Activated B cell treated with CpG ODN at 0.5 μM for 24 hours (primary cell): ENCODE data around the gene ERAP2. TPM values are rescaled to one million over a fixed set of nuclear protein-coding genes. Genes with fewer than 3 reads are reported as not detected.

Experiments used
- ATAC-seq: fragments of 200-7000 bp; cut with Tn5 transposase; one replicate; pipeline ENCODE4 v1.10.0; 2021; ENCODE audit warnings: low read depth, mild to moderate bottlenecking, moderate library complexity
- CTCF ChIA-PET: fragments of 350-600 bp; sonication (Branson Sonifier 250); formaldehyde crosslinking; loops from one replicate; lab custom pipeline; 2021; ENCODE audit warnings: antibody characterized with exemption; lab: Charles Lee
- POLR2A ChIA-PET: fragments of 350-600 bp; sonication (Branson Sonifier 250); formaldehyde crosslinking; loops from one replicate; lab custom pipeline; 2021; ENCODE audit warnings: antibody characterized with exemption; lab: Charles Lee
- DNase-seq: peaks from one replicate; pipeline ENCODE4 v3.0.0; 2022
- H3K27ac Mint-ChIP-seq: one replicate; pipeline ENCODE4 v1.8.0; 2020; ENCODE audit warnings: mixed read lengths
- H3K27me3 Mint-ChIP-seq: one replicate; pipeline ENCODE4 v1.8.0; 2021; ENCODE audit warnings: mixed read lengths
- H3K36me3 Mint-ChIP-seq: one replicate; pipeline ENCODE4 v1.8.0; 2021; ENCODE audit warnings: low read depth, mixed read lengths
- H3K4me1 Mint-ChIP-seq: one replicate; pipeline ENCODE4 v1.8.0; 2021; ENCODE audit warnings: mixed read lengths
- H3K4me3 Mint-ChIP-seq: one replicate; pipeline ENCODE4 v1.8.0; 2020; ENCODE audit warnings: mild to moderate bottlenecking, mixed read lengths
- H3K9me3 Mint-ChIP-seq: one replicate; pipeline ENCODE4 v1.8.0; 2020; ENCODE audit warnings: mixed read lengths
- intact Hi-C: fragments of 100-400 bp; cut with micrococcal nuclease; formaldehyde crosslinking; loops from one replicate; pipeline ENCODE4 v1.15.1; 2024
- total RNA-seq: library from RNA; stranded (reverse); gene quantifications from 2 replicates; pipeline ENCODE4 v1.2.3, GENCODE V29; 2022
- TF ChIP-seq, protein P1 (sequence below): fragments of 200-600 bp; IDR thresholded peaks from one replicate; pipeline ENCODE4 v1.8.0; 2022; ENCODE audit warnings: antibody characterized with exemption, mild to moderate bottlenecking

Gene ERAP2, protein sequence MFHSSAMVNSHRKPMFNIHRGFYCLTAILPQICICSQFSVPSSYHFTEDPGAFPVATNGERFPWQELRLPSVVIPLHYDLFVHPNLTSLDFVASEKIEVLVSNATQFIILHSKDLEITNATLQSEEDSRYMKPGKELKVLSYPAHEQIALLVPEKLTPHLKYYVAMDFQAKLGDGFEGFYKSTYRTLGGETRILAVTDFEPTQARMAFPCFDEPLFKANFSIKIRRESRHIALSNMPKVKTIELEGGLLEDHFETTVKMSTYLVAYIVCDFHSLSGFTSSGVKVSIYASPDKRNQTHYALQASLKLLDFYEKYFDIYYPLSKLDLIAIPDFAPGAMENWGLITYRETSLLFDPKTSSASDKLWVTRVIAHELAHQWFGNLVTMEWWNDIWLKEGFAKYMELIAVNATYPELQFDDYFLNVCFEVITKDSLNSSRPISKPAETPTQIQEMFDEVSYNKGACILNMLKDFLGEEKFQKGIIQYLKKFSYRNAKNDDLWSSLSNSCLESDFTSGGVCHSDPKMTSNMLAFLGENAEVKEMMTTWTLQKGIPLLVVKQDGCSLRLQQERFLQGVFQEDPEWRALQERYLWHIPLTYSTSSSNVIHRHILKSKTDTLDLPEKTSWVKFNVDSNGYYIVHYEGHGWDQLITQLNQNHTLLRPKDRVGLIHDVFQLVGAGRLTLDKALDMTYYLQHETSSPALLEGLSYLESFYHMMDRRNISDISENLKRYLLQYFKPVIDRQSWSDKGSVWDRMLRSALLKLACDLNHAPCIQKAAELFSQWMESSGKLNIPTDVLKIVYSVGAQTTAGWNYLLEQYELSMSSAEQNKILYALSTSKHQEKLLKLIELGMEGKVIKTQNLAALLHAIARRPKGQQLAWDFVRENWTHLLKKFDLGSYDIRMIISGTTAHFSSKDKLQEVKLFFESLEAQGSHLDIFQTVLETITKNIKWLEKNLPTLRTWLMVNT
- 63.1 and 80.9 TPM in 2 replicates for total RNA-seq

DNA sequence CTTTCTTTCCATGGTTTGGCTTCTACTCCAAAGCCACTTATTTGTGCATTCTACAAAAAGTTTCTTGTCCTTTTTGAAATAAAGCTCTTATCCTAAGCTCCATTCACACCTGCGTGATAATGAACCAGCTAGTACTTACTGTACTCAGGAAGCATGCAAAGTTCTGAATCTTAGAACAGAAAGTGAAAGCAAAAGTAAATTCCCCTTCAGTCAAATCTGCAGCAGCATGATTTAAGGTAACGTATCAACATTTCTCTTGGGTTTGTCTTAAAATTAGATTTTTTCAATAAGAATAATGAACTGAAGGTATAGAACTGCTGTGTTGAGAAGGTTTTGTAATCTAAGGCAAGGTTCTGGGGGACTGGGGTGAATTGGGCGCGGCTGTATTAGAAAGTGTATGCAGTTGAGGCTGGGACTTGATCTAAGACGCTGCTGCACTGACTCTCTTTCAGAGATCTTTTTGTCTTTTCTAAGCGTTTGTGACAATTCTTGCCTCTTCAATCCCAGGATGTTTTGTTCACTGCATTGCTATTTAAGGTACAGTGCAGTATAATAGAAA is at the start of gene ERAP2:
Gene ERAP2 (plus strand): TSS at position 209 of the 559 bp plus-strand sequence. CDS start 3,186 bp downstream, outside the sequence.
- ChIA-PET CTCF (interaction anchor here (0.8 to 3.8 kb wide), 6 partner anchors 7 to 62 kb away, joined by 3 to 19 read pairs (median 5); no protein-coding TSS in a partner anchor), POLR2A (interaction anchor here (0.7 to 3.3 kb wide), 14 partner anchors 9 to 307 kb away, joined by 3 to 40 read pairs (median 5); partner anchors contain the start of genes ERAP1, LNPEP and RIOK2)
- DNase-seq (no peak), ATAC-seq (peak; percentile 53)
- Mint-ChIP-seq H3K27me3 (no peaks in the 10 kb centered on the region), H3K4me1 (peaks cover 88% of the 10 kb centered on the region), H3K9me3 (no peaks in the 10 kb centered on the region), H3K36me3 (peaks cover 25% of the 10 kb centered on the region), H3K4me3 (peak within 1 kb of the TSS; percentile 98), H3K27ac (peak within 1 kb of the TSS; percentile 96)
- intact Hi-C loops: loop anchor here (1.0 kb wide), 2 partner anchors 10 to 20 kb away; no protein-coding TSS in a partner anchor
- TF ChIP-seq, protein P1, sequence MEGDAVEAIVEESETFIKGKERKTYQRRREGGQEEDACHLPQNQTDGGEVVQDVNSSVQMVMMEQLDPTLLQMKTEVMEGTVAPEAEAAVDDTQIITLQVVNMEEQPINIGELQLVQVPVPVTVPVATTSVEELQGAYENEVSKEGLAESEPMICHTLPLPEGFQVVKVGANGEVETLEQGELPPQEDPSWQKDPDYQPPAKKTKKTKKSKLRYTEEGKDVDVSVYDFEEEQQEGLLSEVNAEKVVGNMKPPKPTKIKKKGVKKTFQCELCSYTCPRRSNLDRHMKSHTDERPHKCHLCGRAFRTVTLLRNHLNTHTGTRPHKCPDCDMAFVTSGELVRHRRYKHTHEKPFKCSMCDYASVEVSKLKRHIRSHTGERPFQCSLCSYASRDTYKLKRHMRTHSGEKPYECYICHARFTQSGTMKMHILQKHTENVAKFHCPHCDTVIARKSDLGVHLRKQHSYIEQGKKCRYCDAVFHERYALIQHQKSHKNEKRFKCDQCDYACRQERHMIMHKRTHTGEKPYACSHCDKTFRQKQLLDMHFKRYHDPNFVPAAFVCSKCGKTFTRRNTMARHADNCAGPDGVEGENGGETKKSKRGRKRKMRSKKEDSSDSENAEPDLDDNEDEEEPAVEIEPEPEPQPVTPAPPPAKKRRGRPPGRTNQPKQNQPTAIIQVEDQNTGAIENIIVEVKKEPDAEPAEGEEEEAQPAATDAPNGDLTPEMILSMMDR: no peak

DNA sequence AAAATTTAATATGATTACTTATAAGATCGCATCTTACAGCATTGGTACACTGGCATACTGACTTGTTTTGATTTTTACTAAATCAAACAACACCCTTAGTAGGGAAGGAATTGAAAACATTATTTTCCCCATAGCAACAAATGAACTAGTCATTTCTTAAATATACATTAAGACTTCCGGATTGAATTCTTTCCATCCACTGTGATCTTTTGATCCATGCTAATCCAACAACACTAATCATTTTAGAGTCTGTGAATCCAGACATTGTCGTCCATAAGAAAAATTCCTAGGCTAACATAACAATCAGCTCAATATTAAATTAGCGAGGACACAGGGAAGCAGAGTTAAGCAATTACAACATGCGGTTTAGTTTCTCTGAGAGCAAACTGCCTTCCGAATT is 47.0 kb upstream of the ERAP2 start:
- Mint-ChIP-seq H3K9me3 (no peaks in the 10 kb centered on the region), H3K36me3 (no peaks in the 10 kb centered on the region), H3K4me3 (no peak overlapping the region), H3K27me3 (peaks cover 2% of the 10 kb centered on the region), H3K27ac (no peak overlapping the region), H3K4me1 (no peaks in the 10 kb centered on the region)
- intact Hi-C loops: no loop called here
- DNase-seq (no peak), ATAC-seq (no peak)
- CTCF ChIA-PET: no interaction called here
- TF ChIP-seq, protein P1: no peak
- POLR2A ChIA-PET: no interaction called here

- CTCF ChIA-PET: no interaction called here
- POLR2A ChIA-PET: no interaction called here
- Mint-ChIP-seq H3K4me1 (no peaks in the 10 kb centered on the region), H3K27ac (no peak overlapping the region), H3K36me3 (no peaks in the 10 kb centered on the region), H3K27me3 (no peaks in the 10 kb centered on the region), H3K9me3 (no peaks in the 10 kb centered on the region), H3K4me3 (no peak overlapping the region)
- ATAC-seq (no peak), DNase-seq (no peak)
- intact Hi-C loops: loop anchor here (2.0 kb wide), 1 partner anchor 17 kb away; no protein-coding TSS in a partner anchor
- TF ChIP-seq, protein P1: no peak
Observed at GRCh38 chr5:96834016-96834415, 42.3 kb upstream of the ERAP2 start.

DNA sequence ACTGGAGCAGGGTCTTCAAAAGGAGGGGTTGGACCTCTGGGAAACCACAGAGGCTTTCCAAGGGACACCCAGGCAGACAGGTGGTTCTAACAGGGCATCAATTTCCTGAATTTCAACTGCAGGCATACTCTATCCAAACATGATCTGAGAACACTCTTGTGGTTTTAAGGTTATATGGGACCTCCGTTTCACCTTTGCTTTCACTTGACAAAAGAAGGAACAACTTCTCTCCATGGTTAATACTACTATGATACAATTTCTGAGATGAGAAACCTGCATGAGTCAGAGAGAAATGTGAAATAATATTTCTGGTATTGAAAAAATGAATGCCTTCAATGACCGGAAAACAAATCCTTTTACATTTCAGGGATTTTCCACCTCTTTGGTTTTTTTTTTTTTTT is 40.5 kb upstream of the ERAP2 start:
- ChIA-PET POLR2A (no interaction called here), CTCF (no interaction called here)
- Mint-ChIP-seq H3K9me3 (no peaks in the 10 kb centered on the region), H3K4me1 (peaks cover 5% of the 10 kb centered on the region), H3K36me3 (no peaks in the 10 kb centered on the region), H3K27me3 (no peaks in the 10 kb centered on the region), H3K4me3 (no peak overlapping the region), H3K27ac (no peak overlapping the region)
- intact Hi-C loops: loop anchor here (2.0 kb wide), 1 partner anchor 19 kb away; no protein-coding TSS in a partner anchor
- DNase-seq (no peak), ATAC-seq (no peak)
- TF ChIP-seq, protein P1: no peak
